GM19395 (cell line): ENCODE results near the gene RIPPLY3.

Experiments used
- ATAC-seq: cut with Tn5 transposase; IDR thresholded peaks from one replicate; pipeline ENCODE4 v1.9.1; 2021; ENCODE audit warnings: mild to moderate bottlenecking, moderate library complexity; ENCODE audit not compliant: unreplicated experiment

Gene RIPPLY3

DNA sequence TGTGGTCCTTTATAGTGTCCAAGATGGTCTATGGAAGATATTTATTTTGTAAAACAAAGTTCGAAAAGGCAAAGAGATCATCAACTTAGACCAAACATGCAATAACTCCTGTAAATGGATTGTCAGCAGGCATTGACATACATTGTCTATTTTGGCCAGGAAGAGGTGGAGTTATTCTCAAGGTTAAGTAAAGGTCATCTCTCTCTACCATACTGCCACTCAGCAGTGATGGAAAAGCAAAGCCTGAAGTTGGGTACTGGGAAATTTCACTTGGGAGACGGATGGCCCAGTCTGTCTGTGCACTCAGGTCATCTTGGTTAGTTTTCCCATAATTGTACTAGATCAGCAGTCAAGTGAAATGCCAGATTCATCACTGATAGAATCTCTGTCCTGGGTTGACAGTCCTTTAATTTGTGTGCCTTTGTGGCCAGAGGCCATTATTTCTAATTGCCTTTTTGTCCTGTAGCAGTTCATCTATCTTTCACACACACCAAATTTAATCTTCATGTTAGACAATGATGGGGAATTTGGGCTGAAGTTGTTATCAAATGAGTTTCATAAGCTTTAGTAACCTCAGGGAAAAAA lies 48.9 kb downstream of the RIPPLY3 start:
- ATAC-seq: no peak

DNA sequence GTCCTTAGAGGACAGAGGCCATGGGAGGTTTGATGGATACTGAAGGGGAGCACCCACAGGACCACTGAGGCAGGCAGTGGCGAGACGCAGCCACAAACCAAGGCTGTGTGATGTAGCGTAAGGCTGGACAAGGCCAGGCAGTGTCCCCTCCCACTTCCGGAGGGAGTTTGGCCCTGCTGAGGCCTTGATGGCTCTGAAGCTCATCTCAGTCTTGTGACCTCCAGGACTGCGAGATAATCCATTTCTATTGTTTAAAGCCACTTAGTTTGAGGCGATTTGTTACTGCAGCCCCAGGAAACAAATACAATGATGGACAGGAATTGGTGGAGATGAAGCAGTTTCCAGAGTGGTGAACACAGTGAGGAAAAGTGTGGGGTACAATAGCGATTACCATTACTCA lies 51.1 kb downstream of the RIPPLY3 start:
- no peak for ATAC-seq

DNA sequence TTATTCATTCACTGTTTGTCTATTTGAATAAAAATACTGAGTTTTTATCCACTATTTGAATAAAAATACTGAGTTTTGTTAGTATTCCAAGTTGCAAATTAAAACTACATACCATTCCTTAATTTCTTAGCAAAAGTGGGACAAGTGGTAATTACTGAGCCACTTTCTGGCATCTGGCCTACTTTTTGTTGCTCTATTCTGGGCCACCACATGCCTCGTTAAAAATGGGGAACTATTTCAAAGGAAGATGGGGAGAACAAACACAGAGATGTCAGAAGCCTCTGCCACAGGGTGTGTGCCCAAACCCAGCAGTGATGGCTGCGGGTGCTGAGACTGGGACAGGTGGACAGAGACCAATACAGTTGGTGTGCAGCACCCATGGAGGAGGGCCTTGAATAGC lies 51.8 kb downstream of the RIPPLY3 start:
- no peak for ATAC-seq

DNA sequence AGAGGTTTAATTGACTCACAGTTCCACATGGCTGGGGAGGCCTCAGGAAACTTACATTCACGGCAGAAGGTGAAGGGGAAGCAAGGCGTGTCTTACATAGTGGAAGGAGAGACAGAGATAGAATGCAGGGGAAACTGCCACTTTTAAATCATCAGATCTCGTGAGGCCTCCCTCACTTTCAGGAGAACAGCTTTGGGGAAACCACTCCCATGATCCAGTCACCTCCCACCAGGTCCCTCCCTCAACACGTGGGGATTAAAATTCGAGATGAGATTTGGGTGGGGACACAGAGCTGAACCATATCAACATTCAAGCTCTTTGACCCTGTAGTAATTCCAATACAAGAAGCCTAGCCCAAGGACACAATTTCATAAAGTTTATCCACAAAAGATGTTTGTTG lies 52.7 kb downstream of the RIPPLY3 start:
- no peak for ATAC-seq

DNA sequence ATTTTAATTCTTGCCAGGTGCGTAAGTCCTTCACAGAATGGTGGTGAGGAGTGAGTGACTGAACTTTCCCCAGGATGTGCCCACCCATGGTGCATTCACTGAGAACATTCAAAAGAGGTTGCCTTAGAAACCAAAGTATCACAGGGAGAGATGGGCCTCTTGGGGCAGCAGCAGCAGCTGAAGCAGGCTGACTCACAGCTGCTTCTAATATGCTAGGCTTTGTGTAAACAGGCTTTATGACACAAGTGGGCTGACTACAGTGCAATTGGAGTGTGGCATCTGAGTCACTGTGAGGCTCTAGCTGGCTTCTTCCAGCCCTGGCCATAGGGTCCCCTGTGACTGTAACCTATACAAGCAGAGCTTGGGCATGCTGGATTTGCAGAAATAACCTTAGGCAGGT lies 53.8 kb downstream of the RIPPLY3 start:
- no peak for ATAC-seq

DNA sequence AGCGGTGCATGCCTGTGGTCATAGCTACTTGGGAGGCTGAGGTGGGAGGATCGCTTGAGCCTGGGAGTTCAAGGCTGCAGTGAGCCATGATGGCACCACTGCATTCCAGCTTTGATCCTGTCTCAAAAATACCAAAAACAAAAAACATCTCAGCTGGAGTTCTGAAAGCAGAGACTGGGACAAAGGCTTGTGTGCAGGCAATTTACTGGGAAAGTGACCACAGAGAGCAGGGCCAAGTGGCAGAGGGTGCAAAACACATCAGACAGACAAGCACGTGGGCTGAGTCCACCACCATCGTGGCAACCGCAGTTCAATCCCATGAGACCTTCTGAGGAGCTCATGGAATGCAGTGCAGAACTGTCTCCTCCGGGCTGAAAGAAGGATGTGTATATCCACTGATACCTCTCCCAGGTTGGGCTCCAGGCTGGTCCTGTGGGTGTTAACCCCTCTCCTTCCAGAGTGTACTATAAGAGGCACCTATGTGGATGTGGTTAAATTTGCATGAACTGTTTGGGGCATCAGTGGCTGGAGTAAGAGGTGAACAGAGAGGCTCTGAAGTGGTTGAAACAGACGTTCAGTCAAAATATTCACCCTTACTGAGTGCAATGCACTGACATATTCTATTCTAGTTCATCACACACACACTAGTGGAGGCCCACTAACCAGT lies 55.6 kb downstream of the RIPPLY3 start:
- ATAC-seq: no peak

DNA sequence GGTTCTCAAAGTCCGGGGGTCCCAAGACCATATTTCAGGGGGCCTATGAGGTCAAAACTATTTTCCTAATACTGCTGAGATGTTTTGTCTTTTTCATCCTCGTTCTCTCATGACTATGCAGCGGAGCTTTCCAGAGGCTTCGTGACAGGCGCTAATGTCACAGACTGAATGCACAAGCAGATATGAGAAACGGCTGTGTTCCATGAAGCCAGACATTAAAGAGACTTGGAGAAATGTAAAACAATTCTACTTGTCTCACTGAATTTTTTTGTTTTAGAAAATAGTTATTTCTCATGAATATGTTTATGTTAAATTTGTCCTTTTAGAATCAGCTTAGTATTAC lies 56.1 kb downstream of the RIPPLY3 start:
- no peak for ATAC-seq

DNA sequence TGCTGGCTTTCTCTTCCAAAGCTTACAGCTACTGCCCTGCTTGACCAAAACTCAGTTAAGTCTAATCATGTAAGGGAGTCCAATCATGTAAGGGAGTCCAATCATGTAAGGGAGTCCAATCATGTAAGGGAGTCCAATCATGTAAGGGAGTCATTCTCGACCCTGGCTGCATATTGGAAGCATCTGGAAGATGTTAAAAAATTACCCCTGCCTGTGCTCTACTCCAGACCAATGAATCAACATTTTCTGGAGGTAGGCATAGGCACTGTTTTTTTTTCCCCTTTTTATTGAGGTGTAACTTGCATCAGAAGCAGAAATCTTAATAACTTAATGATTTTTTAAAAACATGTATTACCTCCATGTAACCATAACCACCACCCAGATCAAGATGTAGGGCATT lies 56.9 kb downstream of the RIPPLY3 start:
- ATAC-seq: no peak

DNA sequence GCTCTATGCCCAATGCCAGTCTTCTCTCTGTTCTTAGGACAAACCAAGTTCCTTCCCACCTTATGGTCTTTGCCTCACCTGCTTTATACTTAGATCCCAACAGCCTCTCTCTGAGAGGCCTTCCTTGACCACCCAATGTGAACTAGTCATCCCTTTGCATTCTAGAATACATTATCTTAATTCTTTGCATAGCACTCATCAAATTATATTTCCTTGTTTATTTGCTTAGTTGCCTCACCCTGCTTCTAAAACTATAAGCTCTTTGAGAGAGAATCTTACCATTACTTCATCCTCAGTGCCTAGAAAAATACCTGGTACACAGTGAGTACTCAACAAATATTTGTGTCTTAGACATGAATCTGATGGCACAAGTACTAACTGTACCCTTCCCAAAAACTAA lies 58.3 kb downstream of the RIPPLY3 start:
- ATAC-seq: no peak

DNA sequence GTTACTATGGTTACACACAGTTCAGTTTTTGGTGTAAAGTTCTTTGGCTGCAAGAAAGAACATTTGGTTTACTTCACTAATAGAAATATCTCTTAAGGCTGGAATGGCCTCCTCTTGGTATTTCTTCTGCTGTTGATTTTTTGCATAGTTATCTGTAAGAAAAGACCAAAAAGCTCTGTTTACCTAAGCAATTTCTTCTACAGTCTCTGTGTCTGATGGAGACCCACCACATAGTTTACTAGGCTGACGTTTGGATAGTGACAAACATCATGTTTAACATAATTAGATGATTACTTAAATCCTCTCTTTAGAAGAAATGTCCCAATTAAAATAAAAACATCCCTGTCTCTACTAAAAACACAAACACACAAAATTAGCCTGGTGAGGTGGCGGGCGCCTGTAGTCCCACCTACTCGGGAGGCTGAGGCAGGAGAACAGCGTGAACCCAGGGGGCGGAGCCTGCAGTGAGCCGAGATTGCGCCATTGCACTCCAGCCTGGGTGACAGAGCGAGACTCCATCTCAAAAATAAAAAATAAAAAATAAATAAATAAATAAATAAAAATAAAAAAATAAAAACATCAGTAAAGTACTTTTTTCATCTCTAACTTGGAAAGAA lies 59.2 kb downstream of the RIPPLY3 start:
- no peak for ATAC-seq
